ENCODE measurements around the gene ABCA10. TPM values are rescaled to one million over a fixed set of nuclear protein-coding genes. Genes with fewer than 3 reads are reported as not detected.

ABCA10 gene
- total and polyA plus RNA-seq, 4 donors: 0.32 to 5.5 (median 2.0) TPM

DNA sequence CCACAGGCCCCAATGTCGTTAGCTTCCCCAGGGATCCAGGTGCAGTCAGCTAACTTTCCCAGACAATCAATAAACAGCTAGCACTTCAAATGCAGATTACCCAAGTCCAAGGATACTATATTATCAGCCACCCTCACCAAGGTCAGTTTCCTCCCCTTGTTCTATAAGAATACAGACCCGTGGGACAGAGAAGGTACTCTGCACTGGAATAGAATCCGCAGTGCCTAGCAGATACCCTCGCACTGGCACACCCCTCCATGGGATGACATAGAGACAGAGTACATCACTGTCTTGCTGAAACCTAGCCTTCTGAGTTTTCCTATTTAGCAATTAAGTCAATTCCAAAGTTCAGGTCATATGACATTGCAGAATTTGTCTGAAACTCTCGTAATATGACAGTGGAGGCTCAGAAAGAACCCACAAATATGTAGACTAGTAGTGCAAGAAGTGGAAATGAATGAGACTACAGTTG, 40.0 kb upstream of the ABCA10 start:
- peak; percentile 36 for DNase-seq (ENCODE audit: low spot score)
- Histone ChIP-seq H3K27ac (ENCODE audit: low read depth in 1 of 2, low read length in 2 of 2) (peak overlapping the region; percentile 67 to 78), H3K27me3 (ENCODE audit: control insufficient read depth in 4 of 4, insufficient read depth in 4 of 4, low read length in 3 of 4) (no peaks in the 10 kb centered on the region), H3K9ac (ENCODE audit: low read depth in 1 of 2, low read length in 2 of 2) (peak overlapping the region in 1 of 2 donors; percentile 50), H3K4me3 (ENCODE audit: low read depth in 1 of 3, low read length in 3 of 3) (peak overlapping the region in 2 of 3 donors; percentile 41 to 51), H3K4me1 (ENCODE audit: control insufficient read depth in 4 of 4, insufficient read depth in 4 of 4, low read length in 3 of 4) (peaks cover 0 to 16% (median 7%) of the 10 kb centered on the region in 4 donors), H3K9me3 (ENCODE audit: control insufficient read depth in 4 of 4, low read length in 3 of 4) (no peaks in the 10 kb centered on the region), H3K36me3 (ENCODE audit: control insufficient read depth in 4 of 4, insufficient read depth in 3 of 4, low read depth in 1 of 4, low read length in 3 of 4) (peaks cover 0 to 3% (median under 1%) of the 10 kb centered on the region in 4 donors)
- peak; percentile 71 to 72 for TF ChIP-seq JUND (IDR thresholded peaks at IDR 0.05)
- peak; percentile 79 for TF ChIP-seq FOXA2 (IDR thresholded peaks at IDR 0.05)
- TF ChIP-seq SP1 (IDR thresholded peaks at IDR 0.05): peak; percentile 65
- TF ChIP-seq HNF4G (IDR thresholded peaks at IDR 0.05): peak; percentile 84
- peak; percentile 41 to 59 for TF ChIP-seq RXRA (IDR thresholded peaks at IDR 0.05)
- TF ChIP-seq ATF3 (IDR thresholded peaks at IDR 0.05): peak; percentile 66
- TF ChIP-seq REST (IDR thresholded peaks at IDR 0.05): peak; percentile 79
- no peak for TF ChIP-seq NR2F2 (IDR thresholded peaks at IDR 0.05)
- TF ChIP-seq FOXA1 (IDR thresholded peaks at IDR 0.05): peak; percentile 64
- peak; percentile 91 to 93 for TF ChIP-seq HNF4A (conservative IDR thresholded peaks at IDR 0.05)
- TF ChIP-seq EGR1 (IDR thresholded peaks at IDR 0.05; ENCODE audit: low read depth in 2 of 2): no peak
- TF ChIP-seq CTCF (IDR thresholded peaks at IDR 0.05; ENCODE audit: low read depth, low read length, missing input control): no peak
- peak; percentile 78 for TF ChIP-seq YY1 (IDR thresholded peaks at IDR 0.05)
- peak; percentile 23 for TF ChIP-seq MAX (IDR thresholded peaks at IDR 0.05)
- TF ChIP-seq TAF1 (conservative IDR thresholded peaks at IDR 0.05): peak; percentile 82
- TF ChIP-seq RAD21 (IDR thresholded peaks at IDR 0.05): no peak
- no peak for TF ChIP-seq ZBTB33 (IDR thresholded peaks at IDR 0.05)
- no peak for TF ChIP-seq GABPA (IDR thresholded peaks at IDR 0.05 in 1 of 2, conservative IDR thresholded peaks at IDR 0.05 in 1 of 2)
- 40% methylated on average over 5 of the region's 5 CpGs for WGBS

Data from liver (tissue), 9 donors.